Rectal smooth muscle tissue (tissue), 1 donor: Measurements from ENCODE around the gene DAGLA.
A peak's percentile ranks its signal among the peaks of the same experiment; 100 is the strongest.

Experiments used
- H3K27ac ChIP-seq: one replicate; pipeline ENCODE4 v1.7.0; 2013; ENCODE audit warnings: low read depth, low read length, inconsistent platforms
- H3K27me3 ChIP-seq: one replicate; pipeline ENCODE4 v1.7.0; 2013; ENCODE audit warnings: low read length; ENCODE audit not compliant: control insufficient read depth, insufficient read depth
- H3K36me3 ChIP-seq: one replicate; pipeline ENCODE4 v1.7.0; 2013; ENCODE audit warnings: low read length; ENCODE audit not compliant: control insufficient read depth, insufficient read depth
- H3K4me1 ChIP-seq: one replicate; pipeline ENCODE4 v1.7.0; 2013; ENCODE audit warnings: low read length; ENCODE audit not compliant: control insufficient read depth, insufficient read depth
- H3K4me3 ChIP-seq: one replicate; pipeline ENCODE4 v1.7.0; 2013; ENCODE audit warnings: low read length
- H3K9ac ChIP-seq: one replicate; pipeline ENCODE4 v1.7.0; 2013; ENCODE audit warnings: low read length

Gene DAGLA

GRCh38 chr11:61717286-61718033, 37.3 kb downstream of the DAGLA start:
- Histone ChIP-seq H3K27ac (no peak overlapping the region), H3K27me3 (no peaks in the 10 kb centered on the region), H3K9ac (no peak overlapping the region), H3K4me3 (peak overlapping the region; percentile 58), H3K36me3 (no peaks in the 10 kb centered on the region), H3K4me1 (peaks cover 3% of the 10 kb centered on the region)

GRCh38 chr11:61718046-61718531, 37.9 kb downstream of the DAGLA start:
- peak overlapping the region; percentile 28 for H3K27ac ChIP-seq

DNA sequence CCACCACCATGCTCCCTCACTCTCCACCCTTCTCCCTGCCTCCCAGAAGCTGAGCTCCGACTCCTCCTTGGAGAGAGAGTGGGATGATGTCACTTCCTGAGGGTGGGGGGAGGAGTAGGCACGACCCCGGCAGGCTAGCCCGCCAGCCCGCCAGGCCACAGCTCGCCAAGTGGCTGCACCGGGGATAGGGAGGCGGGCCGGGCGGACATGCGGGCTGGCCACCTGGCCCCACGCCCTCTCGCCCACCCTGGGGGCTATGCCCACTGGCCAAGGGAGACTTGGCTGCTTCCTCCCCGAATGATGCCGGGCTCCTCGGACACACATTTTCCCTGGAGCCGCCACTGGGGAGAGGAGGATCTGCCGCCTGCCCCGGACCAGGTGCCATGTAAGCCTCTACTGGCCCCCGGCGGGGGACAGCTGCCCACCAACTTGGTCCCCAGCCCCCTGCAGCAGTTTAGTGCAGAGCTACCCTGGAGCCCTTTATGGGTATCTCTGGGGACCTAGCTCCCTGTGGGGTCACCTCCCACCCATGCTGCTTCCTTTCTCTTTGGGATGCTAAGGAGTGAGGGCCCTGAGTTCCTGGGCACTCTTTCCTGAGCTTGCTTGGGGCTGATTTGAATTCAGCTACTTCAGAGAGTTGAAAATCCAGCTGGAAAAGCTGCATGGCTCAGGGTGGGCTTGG, 38.6 kb downstream of the DAGLA start:
- Histone ChIP-seq H3K36me3 (peaks cover 7% of the 10 kb centered on the region), H3K27me3 (no peaks in the 10 kb centered on the region), H3K4me1 (peaks cover 3% of the 10 kb centered on the region), H3K4me3 (peak overlapping the region; percentile 58), H3K27ac (no peak overlapping the region), H3K9ac (peak overlapping the region; percentile 32)

More at GRCh38 chr11:61718046-61718531, 37.9 kb downstream of the DAGLA start:
- peaks cover 3% of the 10 kb centered on the region for H3K36me3 ChIP-seq
- peaks cover 3% of the 10 kb centered on the region for H3K4me1 ChIP-seq
- no peak overlapping the region for H3K9ac ChIP-seq
- no peaks in the 10 kb centered on the region for H3K27me3 ChIP-seq
- peak overlapping the region; percentile 58 for H3K4me3 ChIP-seq

GRCh38 chr11:61719978-61720377, 39.8 kb downstream of the DAGLA start:
- Histone ChIP-seq H3K4me1 (peaks cover 3% of the 10 kb centered on the region), H3K9ac (no peak overlapping the region), H3K4me3 (no peak overlapping the region), H3K27ac (no peak overlapping the region), H3K36me3 (peaks cover 10% of the 10 kb centered on the region), H3K27me3 (no peaks in the 10 kb centered on the region)

GRCh38 chr11:61720597-61720996, 40.4 kb downstream of the DAGLA start:
- H3K9ac ChIP-seq: no peak overlapping the region
- H3K27me3 ChIP-seq: no peaks in the 10 kb centered on the region
- no peak overlapping the region for H3K27ac ChIP-seq
- peaks cover 3% of the 10 kb centered on the region for H3K4me1 ChIP-seq
- peaks cover 10% of the 10 kb centered on the region for H3K36me3 ChIP-seq
- H3K4me3 ChIP-seq: no peak overlapping the region

- Histone ChIP-seq H3K9ac (no peak overlapping the region), H3K27me3 (no peaks in the 10 kb centered on the region), H3K4me1 (no peaks in the 10 kb centered on the region), H3K36me3 (peaks cover 17% of the 10 kb centered on the region), H3K27ac (no peak overlapping the region), H3K4me3 (no peak overlapping the region)
Observed at GRCh38 chr11:61724437-61724836, 44.2 kb downstream of the DAGLA start.

DNA sequence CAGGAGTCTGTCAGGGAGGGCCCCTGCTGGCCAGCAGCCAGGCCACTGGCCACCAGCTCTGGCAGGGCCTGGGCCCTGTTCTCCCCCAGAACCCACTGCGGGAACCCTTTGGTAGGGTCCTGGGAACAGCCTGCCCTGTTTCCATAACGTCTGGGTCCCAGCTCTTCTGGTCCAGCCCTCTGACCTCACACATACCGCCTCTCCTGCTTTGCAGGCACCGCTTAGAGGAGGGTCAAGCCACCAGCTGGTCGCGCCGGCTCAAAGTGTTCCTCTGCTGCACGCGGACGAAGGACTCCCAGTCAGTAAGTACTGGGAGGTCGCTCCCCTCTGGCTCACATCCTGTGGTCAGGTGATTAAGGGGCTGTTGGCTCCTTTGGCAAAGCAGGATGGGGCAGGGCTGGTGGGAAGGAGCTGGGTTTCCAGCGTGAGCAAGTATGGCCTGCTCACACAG, 45.6 kb downstream of the DAGLA start:
- peaks cover 17% of the 10 kb centered on the region for H3K36me3 ChIP-seq
- H3K4me1 ChIP-seq: no peaks in the 10 kb centered on the region
- H3K4me3 ChIP-seq: no peak overlapping the region
- H3K27ac ChIP-seq: no peak overlapping the region
- no peak overlapping the region for H3K9ac ChIP-seq
- no peaks in the 10 kb centered on the region for H3K27me3 ChIP-seq

DNA sequence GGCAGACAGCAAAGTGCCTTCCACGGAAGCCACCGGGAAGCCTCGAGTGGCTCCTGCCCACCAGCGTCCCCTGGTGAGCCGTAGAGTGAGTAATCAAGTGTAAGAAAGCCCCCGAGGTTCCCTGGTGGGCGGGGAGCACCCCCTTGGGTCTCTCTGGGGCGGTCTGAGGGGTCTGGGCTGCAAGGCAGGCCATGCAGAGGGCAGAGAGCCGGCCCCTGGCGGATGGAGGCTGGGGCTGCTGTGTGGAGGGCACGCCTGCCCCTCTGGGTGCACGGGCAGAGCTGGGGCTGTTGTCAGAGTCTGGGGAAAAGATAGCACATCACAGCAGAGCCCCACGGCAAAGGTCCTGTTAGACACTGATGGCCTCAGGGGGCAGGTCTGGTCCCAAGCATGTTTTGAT, 46.6 kb downstream of the DAGLA start:
- no peaks in the 10 kb centered on the region for H3K27me3 ChIP-seq

DNA sequence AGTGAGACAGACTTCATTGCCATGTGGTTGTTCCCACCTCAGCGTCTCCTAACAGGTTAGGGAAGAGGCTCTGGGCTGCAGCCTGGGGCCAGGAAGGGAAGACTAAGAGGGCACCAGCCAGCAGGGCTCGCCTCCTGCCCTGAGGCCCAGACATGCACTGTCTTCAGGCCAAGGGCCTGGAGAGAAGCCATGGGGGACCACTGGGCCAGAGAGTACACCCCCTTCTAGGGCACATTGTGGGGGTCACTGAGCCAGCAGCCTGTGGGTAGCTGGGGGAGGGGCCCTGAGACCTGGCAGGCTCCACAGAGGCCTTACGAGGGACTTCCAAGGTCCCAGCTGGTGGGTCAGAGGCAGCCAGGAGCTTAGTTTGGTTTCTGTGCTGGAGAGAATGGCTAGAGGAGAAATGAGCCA, 47.2 kb downstream of the DAGLA start:
- Histone ChIP-seq H3K4me3 (no peak overlapping the region), H3K27me3 (no peaks in the 10 kb centered on the region), H3K36me3 (peaks cover 17% of the 10 kb centered on the region), H3K27ac (no peak overlapping the region), H3K4me1 (peaks cover 6% of the 10 kb centered on the region), H3K9ac (no peak overlapping the region)

More for the DNA sequence above, 46.6 kb downstream of the DAGLA start:
- H3K4me1 ChIP-seq: peaks cover 1% of the 10 kb centered on the region
- H3K9ac ChIP-seq: no peak overlapping the region
- no peak overlapping the region for H3K27ac ChIP-seq
- H3K36me3 ChIP-seq: peaks cover 17% of the 10 kb centered on the region
- no peak overlapping the region for H3K4me3 ChIP-seq

GRCh38 chr11:61728066-61728939, 48.1 kb downstream of the DAGLA start:
- H3K36me3 ChIP-seq: peaks cover 13% of the 10 kb centered on the region
- H3K4me3 ChIP-seq: no peak overlapping the region
- no peak overlapping the region for H3K27ac ChIP-seq
- H3K9ac ChIP-seq: no peak overlapping the region
- peaks cover 11% of the 10 kb centered on the region for H3K4me1 ChIP-seq
- no peaks in the 10 kb centered on the region for H3K27me3 ChIP-seq

- Histone ChIP-seq H3K4me3 (no peak overlapping the region), H3K9ac (no peak overlapping the region), H3K27ac (no peak overlapping the region), H3K36me3 (peaks cover 8% of the 10 kb centered on the region), H3K4me1 (peaks cover 11% of the 10 kb centered on the region), H3K27me3 (no peaks in the 10 kb centered on the region)
Observed at GRCh38 chr11:61728940-61729219, 48.7 kb downstream of the DAGLA start.
